Calu3 (cell line): Measurements from ENCODE around the gene RIN3. TPM values are rescaled to one million over a fixed set of nuclear protein-coding genes. Genes with fewer than 3 reads are reported as not detected.

Source experiments
- BruUV-seq: library from RNA; stranded (reverse); fragments of 400-500 nt; replicated peaks from 2 replicates; lab custom pipeline; 2021; lab: Mats Ljungman, UMichigan
- CTCF ChIA-PET: fragments of 300-600 bp; sonication (Branson Sonifier 250); formaldehyde crosslinking; loops from one replicate; lab custom pipeline; 2022; ENCODE audit warnings: antibody characterized with exemption; lab: Charles Lee
- DNase-seq: peaks from one replicate; pipeline ENCODE4 v3.0.0; 2022
- H3K27ac Mint-ChIP-seq: one replicate; pipeline ENCODE4 v1.8.0; 2022; ENCODE audit warnings: mixed read lengths; ENCODE audit not compliant: unreplicated experiment
- H3K27me3 Mint-ChIP-seq: one replicate; pipeline ENCODE4 v1.8.0; 2022; ENCODE audit warnings: mixed read lengths; ENCODE audit not compliant: unreplicated experiment
- H3K36me3 Mint-ChIP-seq: one replicate; pipeline ENCODE4 v1.8.0; 2022; ENCODE audit warnings: mild to moderate bottlenecking, moderate library complexity, mixed read lengths; ENCODE audit not compliant: insufficient read depth, unreplicated experiment
- H3K4me1 Mint-ChIP-seq: one replicate; pipeline ENCODE4 v1.8.0; 2022; ENCODE audit warnings: mild to moderate bottlenecking, low read depth, mixed read lengths; ENCODE audit not compliant: unreplicated experiment
- H3K4me3 Mint-ChIP-seq: one replicate; pipeline ENCODE4 v1.8.0; 2022; ENCODE audit warnings: mild to moderate bottlenecking, low read depth, moderate library complexity, mixed read lengths; ENCODE audit not compliant: unreplicated experiment
- H3K9me3 Mint-ChIP-seq: one replicate; pipeline ENCODE4 v1.8.0; 2022; ENCODE audit warnings: low read depth, mixed read lengths; ENCODE audit not compliant: unreplicated experiment
- CTCF ChIP-seq: fragments of 200-600 bp; IDR thresholded peaks from one replicate; pipeline ENCODE4 v1.8.0; 2022; ENCODE audit warnings: antibody characterized with exemption; ENCODE audit not compliant: unreplicated experiment
- intact Hi-C: fragments of 100-400 bp; cut with micrococcal nuclease; formaldehyde crosslinking; loops from one replicate; pipeline ENCODE4 v1.10.0; 2022; ENCODE audit not compliant: unreplicated experiment
- total RNA-seq: library from RNA; stranded (reverse); gene quantifications from 2 replicates; pipeline ENCODE4 v1.2.3, GENCODE V29; 2022

Gene RIN3
- total RNA-seq, 1 experiment from 2014 or later = 13.8 TPM

- no peak for TF ChIP-seq CTCF
- CTCF ChIA-PET = interaction anchor here (1.4 kb wide), 1 partner anchor 70 kb away, joined by 5 read pairs; no protein-coding TSS in a partner anchor
- no TSS peak for BruUV-seq
- no peaks in the 10 kb centered on the region for H3K27me3 Mint-ChIP-seq
- no peak for DNase-seq
- H3K36me3 Mint-ChIP-seq = peaks cover 7% of the 10 kb centered on the region
- no peak overlapping the region for H3K27ac Mint-ChIP-seq
- peaks cover 12% of the 10 kb centered on the region for H3K4me1 Mint-ChIP-seq
- intact Hi-C loops = no loop called here
- no peak overlapping the region for H3K4me3 Mint-ChIP-seq
- no peaks in the 10 kb centered on the region for H3K9me3 Mint-ChIP-seq
These were observed 202.6 kb downstream of the RIN3 start for GRCh38 chr14:92716131-92716530.

- BruUV-seq = no TSS peak
- CTCF ChIA-PET = interaction anchor here (0.7 to 1.0 kb wide), 2 partner anchors 11 to 66 kb away, joined by 3 read pairs; no protein-coding TSS in a partner anchor
- Mint-ChIP-seq H3K27me3 (no peaks in the 10 kb centered on the region), H3K4me1 (peaks cover 12% of the 10 kb centered on the region), H3K27ac (no peak overlapping the region), H3K9me3 (no peaks in the 10 kb centered on the region), H3K36me3 (peaks cover 7% of the 10 kb centered on the region), H3K4me3 (no peak overlapping the region)
- intact Hi-C loops = no loop called here
- no peak for DNase-seq
- TF ChIP-seq CTCF = no peak
These were observed 204.0 kb downstream of the RIN3 start for GRCh38 chr14:92717571-92718042.

- intact Hi-C loops = no loop called here
- CTCF ChIA-PET = interaction anchor here (0.5 kb wide), 1 partner anchor 25 kb away, joined by 3 read pairs; no protein-coding TSS in a partner anchor
- Mint-ChIP-seq H3K4me3 (no peak overlapping the region), H3K27me3 (no peaks in the 10 kb centered on the region), H3K27ac (no peak overlapping the region), H3K9me3 (no peaks in the 10 kb centered on the region), H3K4me1 (peaks cover 12% of the 10 kb centered on the region), H3K36me3 (peaks cover 7% of the 10 kb centered on the region)
- no TSS peak for BruUV-seq
- no peak for TF ChIP-seq CTCF
- no peak for DNase-seq
These were observed 205.1 kb downstream of the RIN3 start for GRCh38 chr14:92718664-92719063.

- BruUV-seq = no TSS peak
- H3K4me3 Mint-ChIP-seq = no peak overlapping the region
- no peak overlapping the region for H3K27ac Mint-ChIP-seq
- no peaks in the 10 kb centered on the region for H3K9me3 Mint-ChIP-seq
- no peak for TF ChIP-seq CTCF
- CTCF ChIA-PET = interaction anchor here (0.8 kb wide), 1 partner anchor 10 kb away, joined by 3 read pairs; no protein-coding TSS in a partner anchor
- H3K4me1 Mint-ChIP-seq = peaks cover 12% of the 10 kb centered on the region
- intact Hi-C loops = no loop called here
- peaks cover 7% of the 10 kb centered on the region for H3K36me3 Mint-ChIP-seq
- no peaks in the 10 kb centered on the region for H3K27me3 Mint-ChIP-seq
- DNase-seq = no peak
These were observed 205.8 kb downstream of the RIN3 start for GRCh38 chr14:92719421-92719820.
